B cell (primary cell): ENCODE data around the gene AMZ1.

ENCODE experiments used
- EZH2 ChIP-seq: IDR thresholded peaks from 2 replicates; pipeline ENCODE4 v1.6.1; 2012; ENCODE audit warnings: borderline replicate concordance, low read depth, mild to moderate bottlenecking, moderate library complexity, low read length; ENCODE audit not compliant: insufficient read depth, poor library complexity, severe bottlenecking
- TF ChIP-seq, protein P1 (sequence below): fragments of 200-600 bp; IDR thresholded peaks from one replicate; pipeline ENCODE4 v1.8.0; 2022; ENCODE audit warnings: antibody characterized with exemption, mild to moderate bottlenecking

DNA sequence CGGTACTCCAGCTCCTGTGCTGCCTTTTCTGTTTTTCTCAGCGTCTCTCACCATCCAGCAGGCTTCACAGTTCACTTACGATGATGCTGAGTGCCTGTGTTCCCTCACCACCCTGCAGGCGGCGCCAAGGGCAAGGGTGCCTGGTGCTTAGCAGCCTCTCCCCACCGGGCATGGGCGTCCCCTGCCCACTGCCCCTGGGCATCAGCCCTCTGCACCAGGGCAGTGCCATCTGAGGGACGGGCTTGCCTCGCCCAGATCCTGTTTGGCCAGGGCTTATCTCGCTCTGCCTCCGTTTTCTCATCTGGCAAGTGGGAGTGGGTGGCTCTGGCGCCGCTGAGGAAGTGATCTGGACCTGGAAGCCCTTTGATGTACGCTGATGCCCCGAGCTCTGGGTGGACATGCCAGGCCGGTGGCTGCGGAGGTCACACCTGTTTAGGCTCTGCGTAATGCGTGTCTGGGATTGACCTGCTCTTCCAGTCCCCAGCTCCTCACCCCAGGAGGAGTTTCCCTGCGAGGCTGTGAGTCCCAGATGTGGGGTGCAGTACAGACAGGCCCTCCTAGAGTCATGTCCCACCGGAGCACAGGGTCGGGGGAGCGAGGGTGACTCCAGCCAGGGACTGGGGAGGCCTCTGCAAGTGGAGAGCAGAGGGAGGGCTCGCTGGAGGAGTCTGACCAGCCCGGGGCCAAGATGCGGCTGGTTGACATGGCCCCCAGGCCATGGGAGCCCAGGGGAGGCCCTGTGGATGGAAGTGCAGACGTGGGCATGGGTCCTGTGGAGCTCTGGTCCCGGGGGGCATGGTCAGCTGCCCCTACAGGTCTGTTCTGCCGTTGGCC is 44.4 kb upstream of the AMZ1 start:
- TF ChIP-seq EZH2 = no peak
- TF ChIP-seq, protein P1, sequence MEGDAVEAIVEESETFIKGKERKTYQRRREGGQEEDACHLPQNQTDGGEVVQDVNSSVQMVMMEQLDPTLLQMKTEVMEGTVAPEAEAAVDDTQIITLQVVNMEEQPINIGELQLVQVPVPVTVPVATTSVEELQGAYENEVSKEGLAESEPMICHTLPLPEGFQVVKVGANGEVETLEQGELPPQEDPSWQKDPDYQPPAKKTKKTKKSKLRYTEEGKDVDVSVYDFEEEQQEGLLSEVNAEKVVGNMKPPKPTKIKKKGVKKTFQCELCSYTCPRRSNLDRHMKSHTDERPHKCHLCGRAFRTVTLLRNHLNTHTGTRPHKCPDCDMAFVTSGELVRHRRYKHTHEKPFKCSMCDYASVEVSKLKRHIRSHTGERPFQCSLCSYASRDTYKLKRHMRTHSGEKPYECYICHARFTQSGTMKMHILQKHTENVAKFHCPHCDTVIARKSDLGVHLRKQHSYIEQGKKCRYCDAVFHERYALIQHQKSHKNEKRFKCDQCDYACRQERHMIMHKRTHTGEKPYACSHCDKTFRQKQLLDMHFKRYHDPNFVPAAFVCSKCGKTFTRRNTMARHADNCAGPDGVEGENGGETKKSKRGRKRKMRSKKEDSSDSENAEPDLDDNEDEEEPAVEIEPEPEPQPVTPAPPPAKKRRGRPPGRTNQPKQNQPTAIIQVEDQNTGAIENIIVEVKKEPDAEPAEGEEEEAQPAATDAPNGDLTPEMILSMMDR = no peak
